Measurements from ENCODE around the gene RAB6B.
A peak's percentile ranks its signal among the peaks of the same experiment; 100 is the strongest.

The RAB6B gene

DNA sequence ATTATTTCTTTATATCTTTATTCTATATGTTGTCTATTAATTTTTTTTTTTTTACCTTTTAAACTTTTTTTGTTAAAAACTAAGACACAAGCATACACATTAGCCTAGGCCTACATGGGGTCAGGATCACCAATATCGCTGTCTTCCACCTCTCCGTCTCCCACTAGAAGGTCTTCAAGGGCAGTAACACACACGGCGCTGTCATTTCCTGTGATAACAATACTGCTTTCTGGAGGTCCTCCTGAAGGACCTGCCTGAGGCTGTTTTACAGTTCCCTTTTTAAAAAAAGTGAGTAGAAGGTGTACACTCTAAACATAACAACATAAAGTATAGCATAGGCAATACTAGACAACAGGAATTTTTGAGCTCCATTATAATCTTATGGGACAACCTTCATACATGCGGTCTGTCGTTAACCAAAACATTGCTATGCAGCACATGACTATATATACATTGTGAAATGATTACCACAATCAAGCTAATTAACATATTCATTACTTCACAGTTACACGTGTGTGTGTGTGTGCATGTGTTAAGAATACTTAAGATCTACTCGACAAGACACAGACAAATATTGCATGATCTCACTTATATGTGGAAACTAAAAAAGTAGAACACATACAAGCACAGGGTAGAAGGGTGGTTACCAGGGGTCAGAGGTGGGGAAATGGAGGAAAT lies 20.8 kb downstream of the RAB6B start:
- no peak overlapping the region for H3K27ac ChIP-seq (ENCODE audit: poor library complexity, severe bottlenecking)

DNA sequence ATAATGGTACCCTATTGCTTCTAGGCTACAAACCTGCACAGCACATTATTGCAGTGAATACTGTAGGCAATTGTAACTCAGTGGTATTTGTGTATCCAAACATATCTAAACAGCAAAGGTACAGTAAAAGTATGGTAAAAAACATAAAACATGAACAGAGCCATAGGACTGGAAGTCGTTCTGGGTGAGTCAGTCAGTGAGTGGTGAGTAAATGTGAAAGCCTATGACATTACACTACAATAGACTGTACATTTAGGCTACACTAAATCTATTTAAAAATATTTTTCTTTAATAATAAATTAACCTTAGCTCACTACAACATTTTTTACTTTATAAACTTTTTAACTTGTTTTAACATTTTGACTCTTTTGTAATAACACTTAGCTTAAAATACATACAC lies 21.3 kb downstream of the RAB6B start:
- H3K27ac ChIP-seq (ENCODE audit: poor library complexity, severe bottlenecking): no peak overlapping the region
- no peaks in the 10 kb centered on the region for H3K9me3 ChIP-seq (ENCODE audit: severe bottlenecking)
- H3K4me1 ChIP-seq (ENCODE audit: insufficient read depth, poor library complexity, severe bottlenecking): no peaks in the 10 kb centered on the region
- TF ChIP-seq, protein P1, sequence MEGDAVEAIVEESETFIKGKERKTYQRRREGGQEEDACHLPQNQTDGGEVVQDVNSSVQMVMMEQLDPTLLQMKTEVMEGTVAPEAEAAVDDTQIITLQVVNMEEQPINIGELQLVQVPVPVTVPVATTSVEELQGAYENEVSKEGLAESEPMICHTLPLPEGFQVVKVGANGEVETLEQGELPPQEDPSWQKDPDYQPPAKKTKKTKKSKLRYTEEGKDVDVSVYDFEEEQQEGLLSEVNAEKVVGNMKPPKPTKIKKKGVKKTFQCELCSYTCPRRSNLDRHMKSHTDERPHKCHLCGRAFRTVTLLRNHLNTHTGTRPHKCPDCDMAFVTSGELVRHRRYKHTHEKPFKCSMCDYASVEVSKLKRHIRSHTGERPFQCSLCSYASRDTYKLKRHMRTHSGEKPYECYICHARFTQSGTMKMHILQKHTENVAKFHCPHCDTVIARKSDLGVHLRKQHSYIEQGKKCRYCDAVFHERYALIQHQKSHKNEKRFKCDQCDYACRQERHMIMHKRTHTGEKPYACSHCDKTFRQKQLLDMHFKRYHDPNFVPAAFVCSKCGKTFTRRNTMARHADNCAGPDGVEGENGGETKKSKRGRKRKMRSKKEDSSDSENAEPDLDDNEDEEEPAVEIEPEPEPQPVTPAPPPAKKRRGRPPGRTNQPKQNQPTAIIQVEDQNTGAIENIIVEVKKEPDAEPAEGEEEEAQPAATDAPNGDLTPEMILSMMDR (IDR thresholded peaks at IDR 0.05; ENCODE audit: poor library complexity, severe bottlenecking): no peak
- no peak overlapping the region for H3K4me3 ChIP-seq (ENCODE audit: severe bottlenecking)
- ATAC-seq (ENCODE audit: low read depth) (peak; percentile 68), DNase-seq (ENCODE audit: low spot score) (no peak)
- no peaks in the 10 kb centered on the region for H3K27me3 ChIP-seq (ENCODE audit: insufficient read depth, poor library complexity, severe bottlenecking)
- H3K36me3 ChIP-seq (ENCODE audit: low read depth): no peaks in the 10 kb centered on the region

More for the DNA sequence above, 20.8 kb downstream of the RAB6B start:
- H3K4me1 ChIP-seq (ENCODE audit: insufficient read depth, poor library complexity, severe bottlenecking): no peaks in the 10 kb centered on the region
- no peaks in the 10 kb centered on the region for H3K36me3 ChIP-seq (ENCODE audit: low read depth)
- DNase-seq (ENCODE audit: low spot score) (no peak), ATAC-seq (ENCODE audit: low read depth) (no peak)
- TF ChIP-seq, protein P1 (IDR thresholded peaks at IDR 0.05; ENCODE audit: poor library complexity, severe bottlenecking): no peak
- no peaks in the 10 kb centered on the region for H3K27me3 ChIP-seq (ENCODE audit: insufficient read depth, poor library complexity, severe bottlenecking)
- H3K4me3 ChIP-seq (ENCODE audit: severe bottlenecking): no peak overlapping the region
- H3K9me3 ChIP-seq (ENCODE audit: severe bottlenecking): no peaks in the 10 kb centered on the region

DNA sequence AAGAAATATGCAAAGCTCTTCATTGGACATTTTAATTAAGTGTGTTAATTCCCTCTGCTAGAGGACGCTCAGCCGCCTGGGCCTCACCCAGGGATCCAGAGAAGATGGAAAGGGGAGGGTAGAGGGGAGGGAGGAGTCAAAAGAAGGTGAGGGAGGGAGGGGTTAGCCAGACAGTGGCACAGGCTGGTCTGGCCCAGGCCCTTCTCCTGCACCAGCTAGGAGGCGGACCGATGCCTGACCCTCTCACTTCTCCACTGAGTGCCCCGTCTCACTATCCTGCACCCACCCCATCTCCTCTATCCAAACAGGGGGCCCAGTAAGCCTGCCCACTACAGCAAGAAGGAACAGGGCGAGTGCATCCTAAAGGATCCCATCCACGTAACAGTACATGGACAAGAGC lies 22.9 kb downstream of the RAB6B start:
- Histone ChIP-seq H3K4me1 (ENCODE audit: insufficient read depth, poor library complexity, severe bottlenecking) (no peaks in the 10 kb centered on the region), H3K27ac (ENCODE audit: poor library complexity, severe bottlenecking) (no peak overlapping the region), H3K9me3 (ENCODE audit: severe bottlenecking) (no peaks in the 10 kb centered on the region), H3K4me3 (ENCODE audit: severe bottlenecking) (no peak overlapping the region), H3K27me3 (ENCODE audit: insufficient read depth, poor library complexity, severe bottlenecking) (no peaks in the 10 kb centered on the region), H3K36me3 (ENCODE audit: low read depth) (no peaks in the 10 kb centered on the region)
- TF ChIP-seq, protein P1 (IDR thresholded peaks at IDR 0.05; ENCODE audit: poor library complexity, severe bottlenecking): no peak
- DNase-seq (ENCODE audit: low spot score): no peak
- ATAC-seq (ENCODE audit: low read depth): no peak

DNA sequence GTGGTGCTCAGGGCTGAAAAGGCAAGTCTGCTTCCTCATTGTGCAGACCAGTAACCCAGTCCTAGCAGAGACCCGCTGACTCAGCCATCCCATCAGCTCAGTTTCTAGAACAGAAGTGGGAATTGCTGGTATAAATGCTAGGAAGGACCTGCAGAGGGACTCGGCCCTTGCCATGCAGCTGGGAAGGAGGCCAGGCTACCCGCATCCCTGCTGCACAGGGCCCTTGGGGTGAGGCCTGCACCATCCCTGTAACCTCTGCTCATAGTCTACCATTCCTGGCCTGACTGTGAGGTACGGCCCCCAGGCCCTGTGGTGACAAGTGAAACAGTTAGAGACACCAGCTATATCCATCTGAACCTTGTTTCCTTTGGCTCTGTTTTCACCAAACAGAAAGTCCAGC lies 23.5 kb downstream of the RAB6B start:
- no peak for DNase-seq (ENCODE audit: low spot score)
- Histone ChIP-seq H3K4me3 (ENCODE audit: severe bottlenecking) (no peak overlapping the region), H3K27me3 (ENCODE audit: insufficient read depth, poor library complexity, severe bottlenecking) (no peaks in the 10 kb centered on the region), H3K4me1 (ENCODE audit: insufficient read depth, poor library complexity, severe bottlenecking) (no peaks in the 10 kb centered on the region), H3K9me3 (ENCODE audit: severe bottlenecking) (no peaks in the 10 kb centered on the region), H3K36me3 (ENCODE audit: low read depth) (no peaks in the 10 kb centered on the region), H3K27ac (ENCODE audit: poor library complexity, severe bottlenecking) (no peak overlapping the region)
- ATAC-seq (ENCODE audit: low read depth): no peak
- TF ChIP-seq, protein P1 (IDR thresholded peaks at IDR 0.05; ENCODE audit: poor library complexity, severe bottlenecking): no peak

DNA sequence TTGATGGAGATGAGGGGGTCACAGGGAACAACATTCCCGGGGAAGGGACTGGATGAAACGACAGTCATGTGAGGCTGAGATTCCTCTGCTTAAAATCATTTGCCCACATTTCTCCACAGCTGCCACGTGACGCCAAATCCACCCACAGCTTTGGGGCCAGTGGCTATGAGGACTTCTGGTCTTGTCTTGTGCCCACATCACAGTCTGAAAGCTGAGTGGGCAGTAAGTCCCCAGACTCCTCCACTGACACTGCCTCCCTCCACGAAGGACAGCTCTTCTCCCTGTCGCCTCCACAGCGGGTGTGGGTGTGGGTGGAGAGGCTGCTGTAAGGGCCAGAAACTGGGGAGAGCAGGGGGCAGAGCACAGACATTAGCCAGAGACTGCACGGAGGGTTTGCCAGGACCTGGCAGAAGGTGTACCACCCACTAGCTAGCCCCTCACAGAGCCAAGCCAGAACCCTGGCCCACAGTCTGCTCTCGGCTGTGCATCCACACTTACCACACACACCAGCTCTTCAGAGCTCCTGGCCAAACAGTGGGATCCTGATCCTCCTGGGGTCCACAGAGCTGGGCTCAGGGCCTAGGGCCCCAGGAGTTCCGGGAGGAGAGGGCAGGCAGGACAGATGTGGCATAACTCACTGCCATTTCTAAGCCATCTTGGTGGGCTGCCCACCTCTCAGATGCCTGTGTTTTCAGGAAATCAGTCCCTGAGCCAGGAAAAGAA lies 24.2 kb downstream of the RAB6B start:
- Histone ChIP-seq H3K9me3 (ENCODE audit: severe bottlenecking) (no peaks in the 10 kb centered on the region), H3K27ac (ENCODE audit: poor library complexity, severe bottlenecking) (no peak overlapping the region), H3K27me3 (ENCODE audit: insufficient read depth, poor library complexity, severe bottlenecking) (no peaks in the 10 kb centered on the region), H3K4me1 (ENCODE audit: insufficient read depth, poor library complexity, severe bottlenecking) (no peaks in the 10 kb centered on the region), H3K36me3 (ENCODE audit: low read depth) (no peaks in the 10 kb centered on the region), H3K4me3 (ENCODE audit: severe bottlenecking) (no peak overlapping the region)
- ATAC-seq (ENCODE audit: low read depth) (no peak), DNase-seq (ENCODE audit: low spot score) (no peak)
- TF ChIP-seq, protein P1 (IDR thresholded peaks at IDR 0.05; ENCODE audit: poor library complexity, severe bottlenecking): no peak
